PC-9 (cell line): ENCODE measurements around the gene YEATS2. TPM values are rescaled to one million over a fixed set of nuclear protein-coding genes. Genes with fewer than 3 reads are reported as not detected.

Experiments used
- BruUV-seq: library from RNA; stranded (reverse); fragments of 400-500 nt; replicated peaks from 2 replicates; lab custom pipeline; 2021; lab: Mats Ljungman, UMichigan
- CTCF ChIA-PET: fragments of 300-600 bp; sonication (Branson Sonifier 250); formaldehyde crosslinking; loops from one replicate; lab custom pipeline; 2022; ENCODE audit warnings: antibody characterized with exemption; lab: Charles Lee
- POLR2A ChIA-PET: fragments of 300-600 bp; sonication (Branson Sonifier 250); formaldehyde crosslinking; loops from one replicate; lab custom pipeline; 2022; ENCODE audit warnings: antibody characterized with exemption; ENCODE audit not compliant: unreplicated experiment; lab: Charles Lee
- DNase-seq, 2 experiments: peaks; one replicate each; pipeline versions ENCODE4 v3.0.0 to v3.0.0-alpha.2; 2015 to 2022; ENCODE audit warnings: mixed read lengths in 1 of 2
- H2AFZ ChIP-seq: fragments of 200-600 bp; sonication (generic); 2 replicates; pipeline ENCODE4 v1.8.1; 2017; ENCODE audit warnings: antibody characterized with exemption
- H3F3A ChIP-seq: fragments of 200-600 bp; sonication (generic); 2 replicates; pipeline ENCODE4 v1.8.1; 2017; ENCODE audit warnings: antibody characterized with exemption, mild to moderate bottlenecking, low read depth; ENCODE audit not compliant: insufficient read depth
- H3K27ac ChIP-seq: fragments of 200-600 bp; sonication (generic); 2 replicates; pipeline ENCODE4 v1.6.1; 2016; ENCODE audit warnings: mixed run types
- H3K27me3 ChIP-seq: fragments of 200-600 bp; sonication (generic); 2 replicates; pipeline ENCODE4 v1.6.1; 2016; ENCODE audit warnings: low read depth, mixed run types; ENCODE audit not compliant: insufficient read depth
- H3K36me3 ChIP-seq: fragments of 200-600 bp; sonication (generic); 2 replicates; pipeline ENCODE4 v1.6.1; 2016; ENCODE audit warnings: low read depth, mixed run types
- H3K4me1 ChIP-seq: fragments of 200-600 bp; sonication (generic); replicated peaks from 2 replicates; pipeline ENCODE4 v1.6.1; 2016; ENCODE audit warnings: mixed run types; ENCODE audit not compliant: insufficient read depth
- H3K4me2 ChIP-seq: fragments of 200-600 bp; sonication (generic); 2 replicates; pipeline ENCODE4 v1.6.1; 2017; ENCODE audit warnings: mixed run types
- H3K4me3 ChIP-seq: fragments of 200-600 bp; sonication (generic); 2 replicates; pipeline ENCODE4 v1.6.1; 2016; ENCODE audit warnings: mixed run types
- H3K79me2 ChIP-seq: fragments of 200-600 bp; sonication (generic); 2 replicates; pipeline ENCODE4 v1.6.1; 2017; ENCODE audit warnings: low read depth, mixed run types
- H3K9me2 ChIP-seq: fragments of 200-600 bp; sonication (generic); 2 replicates; pipeline ENCODE4 v1.8.1; 2017; ENCODE audit warnings: mild to moderate bottlenecking; ENCODE audit not compliant: insufficient read depth
- H3K9me3 ChIP-seq: fragments of 200-600 bp; sonication (generic); 2 replicates; pipeline ENCODE4 v1.8.1; 2016; ENCODE audit warnings: low read depth; ENCODE audit not compliant: insufficient read depth
- H4K20me1 ChIP-seq: fragments of 200-600 bp; sonication (generic); 2 replicates; pipeline ENCODE4 v1.8.1; 2017; ENCODE audit not compliant: insufficient read depth
- EZH2 ChIP-seq: fragments of 200-600 bp; sonication (generic); IDR thresholded peaks from 2 replicates; pipeline ENCODE4 v1.8.0; 2017; ENCODE audit warnings: antibody characterized with exemption, low read depth
- intact Hi-C: fragments of 100-400 bp; cut with micrococcal nuclease; formaldehyde crosslinking; loops from one replicate; pipeline ENCODE4 v1.10.0; 2022; ENCODE audit not compliant: unreplicated experiment
- total RNA-seq: library from RNA; stranded (reverse); gene quantifications from 2 replicates; pipeline ENCODE4 v1.2.3, GENCODE V29; 2021
- TF ChIP-seq, protein P1 (sequence below): fragments of 200-600 bp; sonication (generic); conservative IDR thresholded peaks from 2 replicates; pipeline ENCODE4 v1.6.1; 2017; ENCODE audit warnings: mixed run types, antibody characterized with exemption, mild to moderate bottlenecking, moderate library complexity

YEATS2 gene
- total RNA-seq, 1 experiment from 2014 or later: 37.2 TPM

DNA sequence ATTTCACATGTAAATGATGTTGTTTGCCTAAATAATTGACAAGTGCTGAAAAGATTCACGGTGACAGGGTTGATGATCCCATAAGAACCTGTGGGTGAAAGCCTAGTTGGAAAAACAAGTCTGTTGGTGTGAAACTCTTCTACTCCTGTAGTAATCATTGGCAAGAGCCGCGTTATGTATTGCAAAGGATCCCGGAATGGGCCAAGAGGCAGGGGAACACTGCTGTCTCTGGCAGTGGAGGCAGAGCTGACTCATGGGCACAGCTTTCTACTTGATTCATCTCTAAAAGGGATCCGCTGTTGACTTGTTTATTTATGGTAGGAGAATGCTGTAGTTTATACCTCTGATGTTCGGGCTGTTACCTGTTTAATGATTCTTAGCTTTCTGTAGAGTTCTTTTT lies 64.7 kb downstream of the YEATS2 start:
- no peak for TF ChIP-seq EZH2
- TF ChIP-seq, protein P1, sequence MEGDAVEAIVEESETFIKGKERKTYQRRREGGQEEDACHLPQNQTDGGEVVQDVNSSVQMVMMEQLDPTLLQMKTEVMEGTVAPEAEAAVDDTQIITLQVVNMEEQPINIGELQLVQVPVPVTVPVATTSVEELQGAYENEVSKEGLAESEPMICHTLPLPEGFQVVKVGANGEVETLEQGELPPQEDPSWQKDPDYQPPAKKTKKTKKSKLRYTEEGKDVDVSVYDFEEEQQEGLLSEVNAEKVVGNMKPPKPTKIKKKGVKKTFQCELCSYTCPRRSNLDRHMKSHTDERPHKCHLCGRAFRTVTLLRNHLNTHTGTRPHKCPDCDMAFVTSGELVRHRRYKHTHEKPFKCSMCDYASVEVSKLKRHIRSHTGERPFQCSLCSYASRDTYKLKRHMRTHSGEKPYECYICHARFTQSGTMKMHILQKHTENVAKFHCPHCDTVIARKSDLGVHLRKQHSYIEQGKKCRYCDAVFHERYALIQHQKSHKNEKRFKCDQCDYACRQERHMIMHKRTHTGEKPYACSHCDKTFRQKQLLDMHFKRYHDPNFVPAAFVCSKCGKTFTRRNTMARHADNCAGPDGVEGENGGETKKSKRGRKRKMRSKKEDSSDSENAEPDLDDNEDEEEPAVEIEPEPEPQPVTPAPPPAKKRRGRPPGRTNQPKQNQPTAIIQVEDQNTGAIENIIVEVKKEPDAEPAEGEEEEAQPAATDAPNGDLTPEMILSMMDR: no peak
- CTCF ChIA-PET: no interaction called here
- Histone ChIP-seq H3K27me3 (no peaks in the 10 kb centered on the region), H4K20me1 (peaks cover 4% of the 10 kb centered on the region; the same call in 1 of the 2 replicates), H3K36me3 (peaks cover 25% of the 10 kb centered on the region; the same call in 1 of the 2 replicates), H3K27ac (no peak overlapping the region), H3K4me2 (no peak overlapping the region), H3F3A (peaks cover 27% of the 10 kb centered on the region), H2AFZ (no peak overlapping the region), H3K9me3 (no peaks in the 10 kb centered on the region), H3K4me3 (no peak overlapping the region), H3K79me2 (no peaks in the 10 kb centered on the region), H3K4me1 (peaks cover 17% of the 10 kb centered on the region), H3K9me2 (no peaks in the 10 kb centered on the region)
- no TSS peak for BruUV-seq
- intact Hi-C loops: no loop called here
- DNase-seq: no peak
- POLR2A ChIA-PET: no interaction called here

DNA sequence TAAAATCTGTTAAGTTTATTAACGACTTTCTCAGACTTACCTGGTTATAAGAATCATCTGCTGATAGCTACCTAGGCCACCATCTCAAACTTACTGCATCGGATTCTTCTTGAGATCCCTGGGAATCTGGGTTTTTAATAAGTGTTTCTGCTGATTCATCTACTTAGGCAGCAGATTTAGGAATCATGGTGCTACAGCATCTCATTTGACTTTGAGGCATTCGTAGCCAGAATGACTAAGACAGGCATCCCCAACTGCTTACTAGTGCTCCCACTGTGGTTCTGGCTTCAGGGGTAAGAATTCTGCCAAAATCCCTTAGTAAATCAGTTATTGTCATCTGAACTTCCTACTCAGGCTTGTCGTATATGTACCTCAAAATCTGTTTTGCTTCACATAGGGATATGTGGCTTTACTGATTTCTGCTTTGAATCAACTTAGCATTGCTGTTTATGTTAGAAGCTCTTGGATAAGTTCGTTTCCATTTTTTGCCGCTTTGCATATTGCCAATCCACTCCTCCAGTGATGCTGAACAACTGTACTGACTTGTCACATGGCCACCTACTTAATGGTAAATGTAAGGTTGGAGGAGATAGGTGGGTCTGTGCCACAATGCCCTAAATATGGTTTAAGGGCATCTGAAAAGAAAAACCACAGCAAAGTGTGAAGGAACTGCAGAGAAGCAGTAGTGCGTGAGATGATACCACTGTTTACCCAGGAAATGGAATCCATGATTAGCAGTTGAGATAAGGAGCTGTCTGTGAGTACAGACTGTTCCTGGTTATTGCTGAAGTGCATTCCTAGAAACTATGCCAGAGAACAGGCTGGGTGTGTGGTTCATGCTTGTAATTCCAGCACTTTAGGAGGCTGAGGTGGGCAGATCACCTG lies 67.5 kb downstream of the YEATS2 start:
- no peaks in the 10 kb centered on the region for H3K9me2 ChIP-seq
- POLR2A ChIA-PET: interaction anchor here (0.6 to 0.7 kb wide), 4 partner anchors 9 to 1288 kb away, joined by 3 to 11 read pairs (median 5); no protein-coding TSS in a partner anchor
- no TSS peak for BruUV-seq
- intact Hi-C loops: loop anchor here (1.0 kb wide), 1 partner anchor 129 kb away; no protein-coding TSS in a partner anchor
- H3K4me3 ChIP-seq: no peak overlapping the region
- H3K27ac ChIP-seq: no peak overlapping the region
- H3K9me3 ChIP-seq: no peaks in the 10 kb centered on the region
- H4K20me1 ChIP-seq: peaks cover 4% of the 10 kb centered on the region; the same call in 1 of the 2 replicates
- peaks cover 25% of the 10 kb centered on the region; the same call in 1 of the 2 replicates for H3K36me3 ChIP-seq
- no peaks in the 10 kb centered on the region for H3K79me2 ChIP-seq
- no peaks in the 10 kb centered on the region for H3K27me3 ChIP-seq
- no peak overlapping the region for H3K4me2 ChIP-seq
- H2AFZ ChIP-seq: no peak overlapping the region
- peak; percentile 68 to 96 for DNase-seq
- peaks cover 28% of the 10 kb centered on the region for H3F3A ChIP-seq
- no peak for TF ChIP-seq EZH2
- TF ChIP-seq, protein P1: no peak
- H3K4me1 ChIP-seq: peaks cover 17% of the 10 kb centered on the region
- CTCF ChIA-PET: interaction anchor here (0.6 to 1.0 kb wide), 4 partner anchors 10 to 330 kb away, joined by 3 to 12 read pairs (median 4); no protein-coding TSS in a partner anchor

DNA sequence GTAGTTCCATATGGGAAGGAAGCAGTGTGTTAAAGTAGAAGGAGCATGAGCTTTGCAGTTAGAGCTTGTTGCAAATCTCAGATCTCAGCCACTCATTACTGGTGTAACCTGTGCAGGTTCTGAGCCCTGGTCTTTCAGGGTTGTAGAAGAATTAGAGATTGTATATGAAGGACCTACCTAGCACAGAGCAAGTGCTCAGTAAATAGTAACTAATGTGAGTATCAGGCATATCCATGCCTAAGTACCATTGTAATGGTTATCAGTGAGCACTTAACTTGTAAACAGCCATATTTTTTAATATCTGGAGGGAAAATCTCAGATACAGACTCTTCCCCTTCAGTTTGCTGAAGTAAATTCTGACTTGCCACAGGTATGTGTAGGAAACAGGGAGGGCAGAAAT lies 68.5 kb downstream of the YEATS2 start:
- H3K4me3 ChIP-seq: no peak overlapping the region
- ChIA-PET CTCF (interaction anchor here (0.6 to 1.0 kb wide), 2 partner anchors 11 to 589 kb away, joined by 4 to 12 read pairs; no protein-coding TSS in a partner anchor), POLR2A (no interaction called here)
- DNase-seq: no peak
- BruUV-seq: no TSS peak
- intact Hi-C loops: loop anchor here (2.0 kb wide), 3 partner anchors 379 to 643 kb away; no protein-coding TSS in a partner anchor
- H3K4me1 ChIP-seq: peaks cover 17% of the 10 kb centered on the region
- peaks cover 25% of the 10 kb centered on the region; the same call in 1 of the 2 replicates for H3K36me3 ChIP-seq
- peaks cover 4% of the 10 kb centered on the region; the same call in 1 of the 2 replicates for H4K20me1 ChIP-seq
- H2AFZ ChIP-seq: no peak overlapping the region
- H3K79me2 ChIP-seq: no peaks in the 10 kb centered on the region
- no peak overlapping the region for H3K4me2 ChIP-seq
- H3K9me2 ChIP-seq: no peaks in the 10 kb centered on the region
- no peak for TF ChIP-seq EZH2
- TF ChIP-seq, protein P1: no peak
- no peak overlapping the region for H3K27ac ChIP-seq
- H3K9me3 ChIP-seq: no peaks in the 10 kb centered on the region
- H3K27me3 ChIP-seq: no peaks in the 10 kb centered on the region
- H3F3A ChIP-seq: peaks cover 28% of the 10 kb centered on the region
